HepG2 (cell line): ENCODE measurements around the gene FGD3. TPM values are rescaled to one million over a fixed set of nuclear protein-coding genes. Genes with fewer than 3 reads are reported as not detected.

Experiments
- ATAC-seq: fragments of 200-7000 bp; cut with Tn5 transposase; 3 replicates; pipeline ENCODE4 v1.9.1; 2020; ENCODE audit warnings: mild to moderate bottlenecking, moderate library complexity
- BruUV-seq: library from RNA; stranded (reverse); fragments of 400-500 nt; replicated peaks from 2 replicates; lab custom pipeline; 2021; lab: Mats Ljungman, UMichigan
- CTCF ChIA-PET: fragments of 300-600 bp; formaldehyde crosslinking; extraction: SDS; loops from one replicate; lab custom pipeline; 2021; ENCODE audit warnings: low total read pairs, inconsistent platforms, low intra/inter-chr PET ratio; lab: Yijun Ruan, JAX
- POLR2A ChIA-PET: fragments of 350-600 bp; sonication (Branson Sonifier 250); formaldehyde crosslinking; loops from one replicate; lab custom pipeline; 2020; ENCODE audit warnings: antibody characterized with exemption, inconsistent platforms; lab: Yijun Ruan, JAX
- DNase-seq: peaks from one replicate; pipeline ENCODE4 v3.0.0-alpha.2; 2015; ENCODE audit warnings: low spot score
- FAIRE-seq: peaks from 3 replicates; lab custom pipeline; 2011; peaks lifted over from hg19 to GRCh38; lab: Jason Lieb, UNC
- H2AFZ ChIP-seq: one replicate; pipeline ENCODE4 v1.6.1; 2011; ENCODE audit warnings: low read length, inconsistent platforms
- H3K27ac ChIP-seq: fragments of 300-600 bp; 3 replicates; pipeline ENCODE4 v1.8.0; 2011; ENCODE audit warnings: mixed run types, mild to moderate bottlenecking, mixed read lengths, low read length, inconsistent platforms; ENCODE audit not compliant: insufficient read depth; ENCODE audit errors: extremely low read length
- H3K27me3 ChIP-seq, 2 experiments: fragments of 200-600 bp in 1 of 2; 2 replicates in 1 of 2; 3 replicates in 1 of 2; pipeline versions ENCODE4 v1.6.0 to v1.8.0; 2011; ENCODE audit warnings: low read length in 2 of 2, mild to moderate bottlenecking in 2 of 2, moderate library complexity in 2 of 2, inconsistent platforms in 1 of 2; ENCODE audit not compliant: insufficient read depth in 2 of 2, control insufficient read depth in 1 of 2
- H3K36me3 ChIP-seq, 2 experiments: fragments of 200-600 bp in 1 of 2; replicated peaks in 1 of 2; 2 replicates in 1 of 2; 3 replicates in 1 of 2; pipeline versions ENCODE4 v1.5.1 to v1.8.0; 2011; ENCODE audit warnings: low read length in 2 of 2, inconsistent platforms in 1 of 2; ENCODE audit not compliant: insufficient read depth in 2 of 2, control insufficient read depth in 1 of 2
- H3K4me1 ChIP-seq: 2 replicates; pipeline ENCODE4 v1.5.1; 2012; ENCODE audit warnings: low read length, inconsistent platforms; ENCODE audit not compliant: insufficient read depth
- H3K4me2 ChIP-seq: 2 replicates; pipeline ENCODE4 v1.6.0; 2011; ENCODE audit warnings: low read depth, low read length, inconsistent platforms
- H3K4me3 ChIP-seq, 3 experiments: fragments of 200-600 bp in 1 of 3; sonication (generic), shearing (Covaris generic) in 1 of 3; replicated peaks in 1 of 3; 2 replicates each; pipeline ENCODE4 v1.5.1; 2011 to 2016; ENCODE audit warnings: low read length in 3 of 3, inconsistent platforms in 2 of 3, low read depth in 2 of 3, mild to moderate bottlenecking in 2 of 3, control low read depth in 1 of 3, mixed read lengths in 1 of 3; ENCODE audit not compliant: insufficient read depth in 1 of 3
- H3K79me2 ChIP-seq: one replicate; pipeline ENCODE4 v1.6.1; 2011; ENCODE audit warnings: low read length, inconsistent platforms; ENCODE audit not compliant: insufficient read depth
- H3K9ac ChIP-seq: 2 replicates; pipeline ENCODE4 v1.6.0; 2011; ENCODE audit warnings: mild to moderate bottlenecking, low read depth, low read length, inconsistent platforms; ENCODE audit not compliant: insufficient read depth
- H3K9me3 ChIP-seq: 2 replicates; pipeline ENCODE4 v1.5.1; 2012; ENCODE audit warnings: mild to moderate bottlenecking, low read length
- H4K20me1 ChIP-seq: 2 replicates; pipeline ENCODE4 v1.6.0; 2011; ENCODE audit warnings: inconsistent platforms, mild to moderate bottlenecking, low read length, moderate library complexity; ENCODE audit not compliant: insufficient read depth
- ADNP ChIP-seq: sonication (generic); formaldehyde crosslinking; IDR thresholded peaks from 2 replicates; pipeline ENCODE4 v1.4.0; 2020; ENCODE audit warnings: missing genetic modification reagents
- BRCA1 ChIP-seq: sonication (generic); formaldehyde crosslinking; IDR thresholded peaks from 2 replicates; pipeline ENCODE4 v1.4.0; 2020; ENCODE audit warnings: missing genetic modification reagents
- CREBL2 ChIP-seq: sonication (generic); formaldehyde crosslinking; IDR thresholded peaks from 2 replicates; pipeline ENCODE4 v1.8.1; 2023; ENCODE audit warnings: missing genetic modification reagents, mild to moderate bottlenecking, borderline replicate concordance
- HNF4A ChIP-seq: sonication (generic); formaldehyde crosslinking; IDR thresholded peaks from 2 replicates; pipeline ENCODE4 v1.4.0; 2020; ENCODE audit warnings: missing genetic modification reagents
- LBX2 ChIP-seq: sonication (generic); formaldehyde crosslinking; IDR thresholded peaks from 2 replicates; pipeline ENCODE4 v1.5.0; 2020; ENCODE audit warnings: missing genetic modification reagents, mild to moderate bottlenecking, borderline replicate concordance
- MTF1 ChIP-seq: sonication (generic); formaldehyde crosslinking; IDR thresholded peaks from 2 replicates; pipeline ENCODE4 v1.5.0; 2020; ENCODE audit warnings: missing genetic modification reagents
- NBN ChIP-seq: fragments of 450-650 bp; conservative IDR thresholded peaks from 2 replicates; pipeline ENCODE4 v1.6.1; 2017
- PCBP2 ChIP-seq: fragments of 200-400 bp; formaldehyde crosslinking; optimal IDR thresholded peaks from 2 replicates; pipeline ENCODE3; 2018; ENCODE audit warnings: low read length, low read depth; ENCODE audit not compliant: poor library complexity, severe bottlenecking
- POLR2G ChIP-seq: fragments of 200-400 bp; formaldehyde crosslinking; IDR thresholded peaks from 2 replicates; pipeline ENCODE4 v1.6.1; 2018; ENCODE audit warnings: mild to moderate bottlenecking, low read depth, low read length, moderate library complexity
- STAG1 ChIP-seq: sonication (generic); formaldehyde crosslinking; IDR thresholded peaks from 2 replicates; pipeline ENCODE4 v1.4.0; 2020; ENCODE audit warnings: missing genetic modification reagents
- ZBTB3 ChIP-seq: sonication (generic); formaldehyde crosslinking; IDR thresholded peaks from 2 replicates; pipeline ENCODE4 v1.4.0; 2020; ENCODE audit warnings: low read depth, mild to moderate bottlenecking, moderate library complexity, missing genetic modification reagents, borderline replicate concordance
- ZNF263 ChIP-seq: sonication (generic); formaldehyde crosslinking; IDR thresholded peaks from 2 replicates; pipeline ENCODE4 v1.4.0; 2020; ENCODE audit warnings: missing genetic modification reagents
- ZNF362 ChIP-seq: sonication (generic); formaldehyde crosslinking; IDR thresholded peaks from 2 replicates; pipeline ENCODE4 v1.4.0; 2020; ENCODE audit warnings: missing genetic modification reagents, mild to moderate bottlenecking, borderline replicate concordance
- ZNF414 ChIP-seq: sonication (generic); formaldehyde crosslinking; IDR thresholded peaks from 2 replicates; pipeline ENCODE4 v1.5.0; 2020; ENCODE audit warnings: missing genetic modification reagents
- ZNF710 ChIP-seq: sonication (generic); formaldehyde crosslinking; IDR thresholded peaks from 2 replicates; pipeline ENCODE4 v1.5.0; 2020; ENCODE audit warnings: mild to moderate bottlenecking, missing genetic modification reagents, borderline replicate concordance
- ZNF766 ChIP-seq: sonication (generic); formaldehyde crosslinking; IDR thresholded peaks from 2 replicates; pipeline ENCODE4 v1.5.0; 2020; ENCODE audit warnings: missing genetic modification reagents, borderline replicate concordance
- ZNF878 ChIP-seq: sonication (generic); formaldehyde crosslinking; IDR thresholded peaks from 2 replicates; pipeline ENCODE4 v1.8.1; 2023; ENCODE audit warnings: mild to moderate bottlenecking, missing genetic modification reagents, moderate library complexity
- ZNF891 ChIP-seq: sonication (generic); formaldehyde crosslinking; IDR thresholded peaks from 2 replicates; pipeline ENCODE4 v1.5.0; 2020; ENCODE audit warnings: mild to moderate bottlenecking, missing genetic modification reagents
- WGBS: methylation state at CpG from one replicate; pipeline ENCODE4 v1.1.6; 2017; ENCODE audit warnings: low lambda C conversion rate; 5-methylcytosine and 5-hydroxymethylcytosine counted together
- in situ Hi-C: cut with HindIII; loops from 2 replicates; pipeline ENCODE4 v1.10.0; 2017; ENCODE audit warnings: low pct_unique_long_range_greater_than_20kb; ENCODE audit not compliant: extremely low pct_ligation_motif_present
- intact Hi-C: fragments of 100-400 bp; cut with micrococcal nuclease; formaldehyde crosslinking; loops from one replicate; pipeline ENCODE4 v1.10.0; 2022; ENCODE audit not compliant: unreplicated experiment
- polyA plus RNA-seq, 8 experiments: library from polyadenylated mRNA; depleted of rRNA in 3 of 8; stranded (reverse) in 7 of 8; unstranded in 1 of 8; fragments of >200 nt; fragmentation: Illumina TruSeq in 4 of 8; extraction: Trizol in 4 of 8; gene quantifications; 2 replicates each; pipeline versions ENCODE4 v1.2.1 to v1.2.3, GENCODE V29; 2011 to 2016; ENCODE audit warnings: low read depth in 4 of 8, missing spikeins in 1 of 8, mixed read lengths in 1 of 8; ENCODE audit not compliant: insufficient read depth in 1 of 8
- total RNA-seq, 5 experiments: library from RNA; depleted of rRNA; stranded (reverse); fragments of >200 nt; fragmentation: Illumina TruSeq; extraction: Trizol; gene quantifications; 2 replicates each; pipeline ENCODE4 v1.2.3, GENCODE V29; 2016; ENCODE audit warnings: low read depth in 1 of 5

The FGD3 gene
- total and polyA plus RNA-seq, 2 of the 13 experiments (the other 11 are each of a cell fraction or from before 2014, with no cell fraction given) = 0.53 to 1.1 TPM

- TF ChIP-seq ZNF710 (no peak), ZNF414 (CRISPR knock-in tag) (no peak), HNF4A (no peak)
Observed at GRCh38 chr9:92977279-92977678, 30.0 kb downstream of the FGD3 start (continued).

- Histone ChIP-seq H2AFZ (no peak overlapping the region), H3K27ac (no peak overlapping the region), H3K4me2 (no peak overlapping the region), H3K79me2 (no peaks in the 10 kb centered on the region), H3K9ac (no peak overlapping the region), H4K20me1 (no peaks in the 10 kb centered on the region), H3K9me3 (peaks cover 13% of the 10 kb centered on the region), H3K4me1 (peaks cover 14% of the 10 kb centered on the region), H3K4me3 (no peak overlapping the region), H3K36me3 (no peaks in the 10 kb centered on the region), H3K27me3 (no peaks in the 10 kb centered on the region)
- ChIA-PET POLR2A (no interaction called here), CTCF (no interaction called here)
- in situ Hi-C loops = no loop called here
- intact Hi-C loops = no loop called here
- no TSS peak for BruUV-seq
- FAIRE-seq (no peak), DNase-seq (no peak), ATAC-seq (no peak)
- WGBS = 81% methylated on average over 4 of the region's 4 CpGs
- TF ChIP-seq NBN (no peak), STAG1 (CRISPR knock-in tag) (no peak), BRCA1 (CRISPR knock-in tag) (no peak), CREBL2 (no peak), ADNP (CRISPR knock-in tag) (no peak), MTF1 (CRISPR knock-in tag) (no peak), ZBTB3 (CRISPR knock-in tag) (no peak), ZNF362 (CRISPR knock-in tag) (no peak), ZNF878 (CRISPR knock-in tag) (no peak), POLR2G (no peak), LBX2 (CRISPR knock-in tag) (no peak), ZNF766 (no peak), PCBP2 (no peak), ZNF263 (CRISPR knock-in tag) (no peak), ZNF891 (CRISPR knock-in tag) (no peak)
Observed at GRCh38 chr9:92978345-92978875, 31.1 kb downstream of the FGD3 start.
